Hematopoietic multipotent progenitor cell treated with erythropoietin and hydrocortisone succinate and interleukin-3 and kit ligand, for 4 days (in vitro differentiated cells): ENCODE measurements around the gene ARFGEF2.
"Not testable (repeated sequence)": the region's sequence is repeated elsewhere in the genome, so short reads cannot be mapped to it uniquely, and the experiment has no call there.

ENCODE experiments used
- DNase-seq: peaks from one replicate; pipeline ENCODE4 v3.0.0-alpha.2; 2015

The ARFGEF2 gene

GRCh38 chr20:48957053-48957481 is 35.6 kb downstream of the ARFGEF2 start:
- DNase-seq: peak; percentile 28

- DNase-seq: peak; percentile 16
Measured at GRCh38 chr20:48957533-48957932, 36.0 kb downstream of the ARFGEF2 start.

DNA sequence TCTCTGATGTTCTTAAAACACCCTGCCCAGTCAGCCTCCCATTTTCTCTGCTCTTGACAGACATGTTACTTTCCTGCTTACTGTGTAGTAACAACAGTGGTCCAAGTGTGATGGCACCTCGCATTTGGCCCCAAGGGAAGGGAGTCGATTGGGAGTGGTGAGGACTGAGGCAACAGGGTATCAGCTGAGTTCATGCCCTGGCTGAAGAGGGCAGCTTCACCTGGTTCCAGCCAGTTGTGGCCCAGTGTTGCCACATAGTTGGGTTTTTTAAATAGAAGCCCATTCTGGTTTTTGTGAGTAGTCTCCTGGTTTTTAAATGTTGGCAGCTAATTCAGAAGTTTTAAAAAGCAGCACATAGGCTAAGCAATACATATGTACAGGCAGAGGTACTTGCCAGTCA is 37.2 kb downstream of the ARFGEF2 start:
- DNase-seq: no peak

DNA sequence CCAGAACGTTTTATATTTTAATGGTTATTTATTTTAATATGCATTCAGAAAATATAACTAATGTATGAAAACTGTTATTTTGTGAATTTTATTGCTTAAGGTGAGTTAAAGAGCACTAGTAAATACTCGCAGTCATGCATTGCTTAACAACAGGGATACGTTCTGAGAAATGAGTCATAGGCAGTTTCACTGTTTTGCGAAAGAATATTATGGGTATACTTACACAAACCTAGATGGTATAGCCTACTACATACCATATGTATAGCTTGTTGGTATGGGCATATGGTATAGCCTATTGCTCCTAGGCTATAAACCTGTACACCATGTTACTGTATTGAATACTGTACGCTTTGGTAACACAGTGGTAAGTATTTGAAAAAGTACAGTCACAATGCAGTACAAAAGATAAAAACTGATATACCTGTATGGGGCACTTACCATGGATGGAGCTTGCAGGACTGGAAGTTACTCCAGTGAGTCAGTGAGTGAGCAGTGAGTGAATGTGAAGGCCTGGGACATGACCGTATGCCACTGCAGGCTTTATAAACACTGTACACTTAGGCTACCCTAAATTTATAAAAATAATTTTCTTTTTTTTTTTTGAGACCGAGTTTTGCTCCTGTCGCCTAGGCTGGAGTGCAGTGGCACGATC is 38.5 kb downstream of the ARFGEF2 start:
- DNase-seq: no peak

- DNase-seq: no peak
Measured at GRCh38 chr20:48962421-48962820, 40.9 kb downstream of the ARFGEF2 start.

GRCh38 chr20:48962976-48963771 is 41.7 kb downstream of the ARFGEF2 start:
- no peak for DNase-seq

DNA sequence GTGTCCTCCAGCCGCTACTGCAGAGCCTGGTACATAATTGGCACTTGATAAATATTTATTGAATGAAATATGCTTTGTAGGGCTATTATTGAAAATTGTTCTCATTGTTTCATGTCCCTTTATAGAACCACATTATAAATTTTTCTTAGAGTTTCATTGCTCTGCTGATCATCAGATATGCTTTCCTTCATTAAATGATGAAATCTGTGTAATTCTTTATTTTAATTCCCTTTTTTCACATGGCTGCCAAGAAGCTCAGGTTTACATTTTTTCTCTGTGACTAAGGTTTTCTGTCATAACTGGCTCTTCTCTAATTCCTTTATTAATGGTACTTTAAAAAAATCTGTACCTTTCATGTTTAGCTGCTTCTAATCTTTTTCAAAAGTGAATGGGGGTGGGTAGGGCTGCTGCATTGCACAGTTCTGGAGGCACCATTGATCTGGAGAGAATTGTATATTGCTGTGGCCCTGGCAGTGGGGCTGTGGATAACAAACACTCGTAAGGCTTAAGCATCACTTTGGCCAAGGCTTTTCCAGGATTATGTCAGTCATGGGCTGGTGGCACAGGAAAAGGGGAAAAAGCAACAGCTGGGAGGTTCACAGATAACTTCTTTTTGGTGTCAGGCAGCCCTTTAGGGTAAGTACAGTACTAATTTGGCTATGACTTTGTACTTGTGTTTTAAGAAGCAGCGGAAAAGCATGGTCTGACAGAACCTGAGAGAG is 43.8 kb downstream of the ARFGEF2 start:
- no peak for DNase-seq

- DNase-seq: no peak
Measured at GRCh38 chr20:48970681-48971365, 49.3 kb downstream of the ARFGEF2 start.

DNA sequence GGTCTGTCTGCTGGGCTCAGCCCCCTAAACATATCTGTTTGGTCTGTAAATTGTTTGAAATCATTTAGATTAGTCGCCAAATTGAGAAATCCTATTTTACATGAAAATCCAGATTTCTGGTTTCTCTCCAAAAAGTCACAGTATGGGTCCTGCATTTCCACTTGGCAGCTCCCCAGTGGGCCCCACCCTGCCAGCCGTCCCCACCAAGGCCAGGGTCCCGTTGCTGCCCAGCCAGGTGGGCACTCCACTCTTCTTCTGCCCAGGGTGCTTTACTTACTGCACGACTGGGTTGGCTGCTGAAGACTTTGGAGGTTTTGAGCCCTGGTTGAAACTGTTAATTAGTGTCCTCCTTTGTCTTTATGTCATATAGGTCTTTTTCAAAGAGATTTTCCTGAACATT is 50.4 kb downstream of the ARFGEF2 start:
- no peak for DNase-seq

DNA sequence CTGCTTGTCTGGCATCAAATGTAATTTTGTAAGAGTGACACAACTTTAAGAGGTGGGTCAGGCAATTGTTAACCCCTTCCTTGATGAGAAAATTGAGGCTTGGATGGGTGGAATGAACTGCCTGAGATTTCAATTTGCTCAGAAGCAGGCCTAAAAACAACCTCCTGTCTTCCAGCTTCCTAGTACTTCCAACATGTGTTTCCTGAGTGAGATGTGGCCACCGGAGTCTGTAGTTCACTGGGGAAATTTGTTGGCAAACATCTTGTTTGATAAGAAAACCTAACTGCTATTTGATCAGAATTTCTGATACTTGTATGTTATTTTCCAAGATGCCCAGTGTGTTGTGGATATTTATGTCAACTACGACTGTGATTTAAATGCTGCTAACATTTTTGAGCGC is 51.3 kb downstream of the ARFGEF2 start:
- no peak for DNase-seq

- DNase-seq: no peak
Measured at GRCh38 chr20:48975955-48976354, 54.4 kb downstream of the ARFGEF2 start.

DNA sequence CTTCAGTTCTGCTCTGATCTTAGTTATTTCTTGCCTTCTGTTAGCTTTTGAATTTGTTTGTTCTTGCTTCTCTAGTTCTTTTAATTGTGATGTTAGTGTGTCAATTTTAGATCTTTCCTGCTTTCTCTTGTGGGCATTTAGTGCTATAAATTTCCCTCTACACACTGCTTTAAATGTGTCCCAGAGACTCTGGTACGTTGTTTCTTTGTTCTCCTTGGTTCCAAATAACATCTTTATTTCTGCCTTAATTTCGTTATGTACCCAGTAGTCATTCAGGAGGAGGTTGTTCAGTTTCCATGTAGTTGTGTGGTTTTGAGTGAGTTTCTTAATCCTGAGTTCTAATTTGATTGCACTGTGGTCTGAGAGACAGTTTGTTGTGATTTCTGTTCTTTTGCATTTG is 58.5 kb downstream of the ARFGEF2 start:
- not testable (repeated sequence) for DNase-seq

DNA sequence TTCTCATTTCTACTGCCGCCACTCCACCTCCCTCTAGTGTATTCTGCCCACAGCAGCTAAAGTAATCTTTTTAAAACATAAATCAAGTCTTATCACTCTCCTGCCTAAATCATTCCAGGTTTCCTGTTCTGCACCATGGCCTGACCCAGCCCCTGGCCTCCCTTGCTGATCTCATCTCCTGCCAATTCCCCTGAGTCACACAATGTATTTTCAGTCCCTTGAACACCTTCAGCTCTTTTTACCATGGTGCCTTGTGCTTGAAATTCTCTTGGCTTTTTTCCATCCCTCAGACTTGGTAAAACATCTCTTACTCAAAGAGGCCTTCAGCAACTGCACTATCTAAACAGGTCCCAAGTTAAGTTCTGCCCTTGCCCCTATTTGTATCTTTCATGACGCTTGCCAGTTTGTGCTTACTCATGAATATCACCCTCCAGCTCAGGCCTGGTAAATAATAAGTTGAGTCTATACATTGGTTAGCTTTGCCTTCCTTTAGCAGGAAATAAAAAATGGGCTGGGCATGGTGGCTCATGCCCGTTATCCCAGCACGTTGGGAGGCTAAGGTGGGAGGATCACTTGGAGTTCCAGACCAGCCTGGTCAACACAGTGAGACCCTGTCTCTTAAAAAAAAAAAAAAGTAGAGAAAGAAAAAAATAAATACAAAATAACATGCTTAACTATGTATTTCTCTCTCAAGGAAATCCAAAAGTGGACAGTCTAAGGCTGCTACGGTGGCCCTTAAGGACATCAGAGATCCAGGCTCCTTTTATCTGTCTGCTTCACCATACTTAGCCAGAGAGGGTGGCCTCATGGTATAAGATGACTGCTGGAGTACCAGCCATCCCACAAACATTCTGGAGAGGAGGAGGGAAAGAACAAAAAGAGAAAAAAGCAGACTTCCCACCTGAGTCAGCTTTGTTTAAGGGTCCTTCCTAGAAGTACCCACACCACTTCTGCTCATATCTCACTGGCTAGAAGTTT is 62.2 kb downstream of the ARFGEF2 start:
- DNase-seq: peak; percentile 24

GRCh38 chr20:48984575-48985219 is 63.2 kb downstream of the ARFGEF2 start:
- no peak for DNase-seq

- DNase-seq: peak; percentile 45
Measured at GRCh38 chr20:48986899-48987298, 65.4 kb downstream of the ARFGEF2 start.

GRCh38 chr20:48990467-48990866 is 69.0 kb downstream of the ARFGEF2 start:
- DNase-seq: peak; percentile 31

- DNase-seq: no peak
Measured at GRCh38 chr20:48995589-48995988, 74.1 kb downstream of the ARFGEF2 start.

DNA sequence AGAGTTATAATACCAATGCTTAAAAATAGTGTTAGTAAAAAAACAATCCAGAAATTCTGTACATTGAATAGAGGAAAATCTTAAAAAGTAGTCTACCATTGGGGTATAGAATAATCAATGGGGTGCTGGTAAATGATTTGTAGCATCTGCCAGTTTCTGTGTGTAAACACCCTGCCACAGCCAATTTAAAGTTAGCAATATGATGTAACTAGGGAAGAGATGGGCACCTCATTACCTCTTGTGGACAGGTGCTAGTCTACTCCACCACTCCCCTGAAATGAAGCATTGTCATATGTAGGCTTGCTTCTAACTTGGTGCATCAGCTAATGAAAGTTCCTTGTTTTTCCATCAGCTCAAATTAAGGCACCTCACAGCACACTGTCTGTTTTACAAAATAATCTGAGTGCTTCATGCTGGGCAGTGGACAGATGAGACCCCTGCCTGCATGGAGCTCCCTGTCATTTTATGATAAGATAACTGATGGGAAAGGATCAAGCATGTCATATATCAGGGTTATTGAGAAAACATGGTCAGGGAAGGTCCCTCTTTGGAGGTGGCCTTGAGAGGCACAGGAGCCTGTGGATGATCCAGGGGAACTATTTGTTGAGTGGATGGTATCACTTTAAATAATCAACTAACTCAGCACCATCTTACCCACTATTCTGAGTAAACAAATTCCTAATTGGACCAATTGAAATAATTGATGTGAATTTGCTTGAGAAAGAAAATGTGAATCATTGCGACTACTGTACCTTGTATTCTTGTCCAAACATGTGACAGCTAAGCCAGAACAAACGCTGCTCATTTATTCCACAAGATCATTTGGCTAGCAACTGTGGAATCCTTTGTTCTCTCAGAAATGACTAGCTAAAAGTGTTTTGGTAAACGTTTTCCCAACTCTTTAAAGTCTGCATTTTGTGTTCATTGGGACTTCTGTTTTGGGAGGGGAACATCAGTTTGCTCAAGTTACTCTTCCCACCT is 78.7 kb downstream of the ARFGEF2 start:
- DNase-seq: no peak

DNA sequence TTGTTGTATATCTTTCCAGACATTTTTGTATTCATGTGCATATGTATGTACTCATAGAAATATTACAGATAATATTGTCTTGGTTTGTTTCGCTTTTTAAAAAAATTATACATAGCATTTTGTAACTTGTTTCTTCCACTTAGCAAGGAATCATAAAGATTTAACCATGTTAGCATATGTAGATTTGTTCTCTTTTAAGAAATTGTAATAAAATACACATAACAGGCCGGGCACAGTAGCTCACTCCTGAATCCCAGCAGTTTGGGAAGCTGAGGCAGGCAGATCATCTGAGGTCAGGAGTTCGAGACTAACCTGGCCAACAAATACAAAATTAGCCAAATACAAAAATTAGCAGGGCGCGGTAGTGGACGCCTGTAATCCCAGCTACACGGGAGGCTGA is 80.2 kb downstream of the ARFGEF2 start:
- DNase-seq: no peak

DNA sequence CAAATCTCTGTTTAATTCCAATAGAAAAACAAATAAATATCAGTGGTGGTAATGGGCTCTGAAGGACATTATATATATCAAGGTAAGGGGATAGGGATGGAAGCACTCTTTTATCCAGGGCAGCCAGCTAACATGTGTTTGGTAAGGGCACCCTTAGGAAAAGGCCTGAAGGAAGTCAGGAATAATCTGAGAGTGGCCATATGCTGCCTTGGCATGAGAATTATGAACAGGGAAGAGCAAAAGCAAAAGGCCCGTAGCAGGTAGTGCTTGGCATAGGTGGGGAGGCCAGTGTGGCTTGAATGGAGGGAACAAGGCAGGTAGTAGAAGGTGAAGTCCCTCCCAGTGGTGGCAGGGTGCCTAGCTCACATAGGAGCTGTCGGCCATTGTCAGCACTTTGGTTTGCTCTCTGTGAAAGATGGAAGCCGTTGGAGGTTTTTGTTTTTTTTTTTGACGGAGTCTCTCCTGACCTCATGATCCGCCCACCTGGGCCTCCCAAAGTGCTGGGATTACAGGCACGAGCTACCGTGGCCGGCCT is 85.0 kb downstream of the ARFGEF2 start:
- no peak for DNase-seq
